ENCODE measurements around the gene AFP.

AFP gene

GRCh38 chr4:73409978-73410548 lies 26.0 kb upstream of the AFP start:
- H3K9ac ChIP-seq (ENCODE audit: low read depth, low read length, poor library complexity, severe bottlenecking): no peak overlapping the region
- H3K4me2 ChIP-seq (ENCODE audit: low read depth, low read length, poor library complexity, severe bottlenecking): no peak overlapping the region
- TF ChIP-seq CTCF (conservative IDR thresholded peaks at IDR 0.05; ENCODE audit: low read length) (no peak), EZH2phosphoT487 (IDR thresholded peaks at IDR 0.05; ENCODE audit: borderline replicate concordance) (no peak)
- H2AFZ ChIP-seq (ENCODE audit: low read length): no peak overlapping the region
- no peaks in the 10 kb centered on the region for H3K27me3 ChIP-seq (ENCODE audit: insufficient read depth, low read length, poor library complexity, severe bottlenecking)
- no peaks in the 10 kb centered on the region for H3K36me3 ChIP-seq (ENCODE audit: insufficient read depth, low read length)
- H4K20me1 ChIP-seq (ENCODE audit: insufficient read depth, low read length, poor library complexity, severe bottlenecking): no peaks in the 10 kb centered on the region
- no peaks in the 10 kb centered on the region for H3K9me2 ChIP-seq (replicated peaks; ENCODE audit: low read depth, low read length)
- H3K4me1 ChIP-seq (ENCODE audit: insufficient read depth, low read length, poor library complexity, severe bottlenecking): no peaks in the 10 kb centered on the region
- H3F3A ChIP-seq (ENCODE audit: low read depth): no peaks in the 10 kb centered on the region
- H3K4me3 ChIP-seq (ENCODE audit: low read length, poor library complexity, severe bottlenecking): no peak overlapping the region
- no peaks in the 10 kb centered on the region for H3K79me2 ChIP-seq (ENCODE audit: insufficient read depth, low read length)
- no peaks in the 10 kb centered on the region for H3K9me3 ChIP-seq (ENCODE audit: insufficient read depth, low read depth, low read length)

GRCh38 chr4:73410916-73411730 lies 24.9 kb upstream of the AFP start:
- no peaks in the 10 kb centered on the region for H3K79me2 ChIP-seq (ENCODE audit: insufficient read depth, low read length)
- TF ChIP-seq EZH2phosphoT487 (IDR thresholded peaks at IDR 0.05; ENCODE audit: borderline replicate concordance) (no peak), CTCF (conservative IDR thresholded peaks at IDR 0.05; ENCODE audit: low read length) (no peak)
- H3K36me3 ChIP-seq (ENCODE audit: insufficient read depth, low read length): no peaks in the 10 kb centered on the region
- no peaks in the 10 kb centered on the region for H3K9me3 ChIP-seq (ENCODE audit: insufficient read depth, low read depth, low read length)
- no peak overlapping the region for H2AFZ ChIP-seq (ENCODE audit: low read length)
- no peak overlapping the region for H3K4me2 ChIP-seq (ENCODE audit: low read depth, low read length, poor library complexity, severe bottlenecking)
- H4K20me1 ChIP-seq (ENCODE audit: insufficient read depth, low read length, poor library complexity, severe bottlenecking): no peaks in the 10 kb centered on the region
- H3K4me1 ChIP-seq (ENCODE audit: insufficient read depth, low read length, poor library complexity, severe bottlenecking): no peaks in the 10 kb centered on the region
- H3K9me2 ChIP-seq (replicated peaks; ENCODE audit: low read depth, low read length): no peaks in the 10 kb centered on the region
- no peaks in the 10 kb centered on the region for H3K27me3 ChIP-seq (ENCODE audit: insufficient read depth, low read length, poor library complexity, severe bottlenecking)
- no peak overlapping the region for H3K4me3 ChIP-seq (ENCODE audit: low read length, poor library complexity, severe bottlenecking)
- no peak overlapping the region for H3K9ac ChIP-seq (ENCODE audit: low read depth, low read length, poor library complexity, severe bottlenecking)
- H3F3A ChIP-seq (ENCODE audit: low read depth): no peaks in the 10 kb centered on the region

GRCh38 chr4:73411731-73412414 lies 24.1 kb upstream of the AFP start:
- Histone ChIP-seq H3K27me3 (ENCODE audit: insufficient read depth, low read length, poor library complexity, severe bottlenecking) (no peaks in the 10 kb centered on the region), H3F3A (ENCODE audit: low read depth) (no peaks in the 10 kb centered on the region), H3K4me3 (ENCODE audit: low read length, poor library complexity, severe bottlenecking) (no peak overlapping the region), H2AFZ (ENCODE audit: low read length) (no peak overlapping the region), H3K36me3 (ENCODE audit: insufficient read depth, low read length) (no peaks in the 10 kb centered on the region), H3K9ac (ENCODE audit: low read depth, low read length, poor library complexity, severe bottlenecking) (no peak overlapping the region), H3K4me1 (ENCODE audit: insufficient read depth, low read length, poor library complexity, severe bottlenecking) (no peaks in the 10 kb centered on the region), H3K9me3 (ENCODE audit: insufficient read depth, low read depth, low read length) (no peaks in the 10 kb centered on the region), H4K20me1 (ENCODE audit: insufficient read depth, low read length, poor library complexity, severe bottlenecking) (no peaks in the 10 kb centered on the region), H3K4me2 (ENCODE audit: low read depth, low read length, poor library complexity, severe bottlenecking) (no peak overlapping the region), H3K79me2 (ENCODE audit: insufficient read depth, low read length) (no peaks in the 10 kb centered on the region), H3K9me2 (replicated peaks; ENCODE audit: low read depth, low read length) (no peaks in the 10 kb centered on the region)
- TF ChIP-seq CTCF (conservative IDR thresholded peaks at IDR 0.05; ENCODE audit: low read length) (no peak), EZH2phosphoT487 (IDR thresholded peaks at IDR 0.05; ENCODE audit: borderline replicate concordance) (no peak)
